RWPE1 (cell line): ENCODE results near the gene HNRNPH2.

ENCODE experiments used
- CTCF ChIA-PET: fragments of 350-600 bp; sonication (Branson Sonifier 250); formaldehyde crosslinking; extraction: SDS; loops from one replicate; lab custom pipeline; 2021; lab: Yijun Ruan, JAX
- POLR2A ChIA-PET: fragments of 400-600 bp; formaldehyde crosslinking; extraction: SDS; loops from one replicate; lab custom pipeline; 2020; ENCODE audit warnings: antibody characterized with exemption; ENCODE audit not compliant: low non-redundant PET; lab: Yijun Ruan, JAX
- DNase-seq: peaks from one replicate; pipeline ENCODE4 v3.0.0; 2012; ENCODE audit warnings: low spot score
- H3K27ac ChIP-seq: fragments of 450-650 bp; 2 replicates; pipeline ENCODE4 v1.5.1; 2017
- TF ChIP-seq, protein P1 (sequence below): fragments of 450-650 bp; conservative IDR thresholded peaks from 2 replicates; pipeline ENCODE4 v1.5.1; 2017; ENCODE audit warnings: low read depth, mild to moderate bottlenecking

Gene HNRNPH2

DNA sequence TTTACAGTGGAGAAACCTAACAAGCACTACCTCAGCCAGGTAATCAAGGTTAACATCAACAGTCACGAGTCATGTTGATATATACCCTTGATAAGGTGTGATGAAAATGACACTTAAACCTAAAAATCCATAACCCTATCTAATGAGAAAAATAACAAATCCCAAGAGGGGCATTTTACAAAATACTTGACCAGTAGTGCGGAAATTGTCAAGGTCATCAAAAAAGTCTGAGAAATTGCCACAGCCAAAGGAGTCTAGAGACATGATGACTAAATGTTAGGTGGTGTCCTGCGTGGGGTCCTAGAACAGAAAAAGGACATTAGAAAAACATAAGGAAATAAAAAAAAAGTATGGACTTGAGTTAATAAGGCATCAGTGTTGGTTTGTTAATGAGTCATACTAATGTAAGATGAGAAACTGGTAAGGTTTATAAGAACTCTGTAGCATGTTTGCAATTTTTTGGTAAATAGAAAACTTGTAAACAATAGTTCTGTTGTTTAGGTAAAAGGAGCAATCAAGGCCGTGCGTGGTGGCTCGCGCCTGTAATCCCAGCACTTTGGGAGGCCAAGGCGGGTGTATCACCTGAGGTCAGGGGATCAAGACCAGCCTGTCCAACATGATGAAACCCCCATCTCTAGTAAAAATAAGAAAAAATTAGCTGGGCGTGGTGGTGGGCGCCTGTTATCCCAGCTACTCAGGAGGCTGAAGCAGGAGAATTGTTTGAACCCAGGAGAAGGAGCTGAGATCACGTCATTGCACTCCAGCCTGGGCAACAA is 14.3 kb upstream of the HNRNPH2 start:
- TF ChIP-seq, protein P1, sequence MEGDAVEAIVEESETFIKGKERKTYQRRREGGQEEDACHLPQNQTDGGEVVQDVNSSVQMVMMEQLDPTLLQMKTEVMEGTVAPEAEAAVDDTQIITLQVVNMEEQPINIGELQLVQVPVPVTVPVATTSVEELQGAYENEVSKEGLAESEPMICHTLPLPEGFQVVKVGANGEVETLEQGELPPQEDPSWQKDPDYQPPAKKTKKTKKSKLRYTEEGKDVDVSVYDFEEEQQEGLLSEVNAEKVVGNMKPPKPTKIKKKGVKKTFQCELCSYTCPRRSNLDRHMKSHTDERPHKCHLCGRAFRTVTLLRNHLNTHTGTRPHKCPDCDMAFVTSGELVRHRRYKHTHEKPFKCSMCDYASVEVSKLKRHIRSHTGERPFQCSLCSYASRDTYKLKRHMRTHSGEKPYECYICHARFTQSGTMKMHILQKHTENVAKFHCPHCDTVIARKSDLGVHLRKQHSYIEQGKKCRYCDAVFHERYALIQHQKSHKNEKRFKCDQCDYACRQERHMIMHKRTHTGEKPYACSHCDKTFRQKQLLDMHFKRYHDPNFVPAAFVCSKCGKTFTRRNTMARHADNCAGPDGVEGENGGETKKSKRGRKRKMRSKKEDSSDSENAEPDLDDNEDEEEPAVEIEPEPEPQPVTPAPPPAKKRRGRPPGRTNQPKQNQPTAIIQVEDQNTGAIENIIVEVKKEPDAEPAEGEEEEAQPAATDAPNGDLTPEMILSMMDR, result no peak
- peak overlapping the region; percentile 36; the same call in 1 of the 2 replicates for H3K27ac ChIP-seq
- ChIA-PET POLR2A (no interaction called here), CTCF (interaction anchor here (0.7 kb wide), 1 partner anchor 1442 kb away, joined by 5 read pairs; no protein-coding TSS in a partner anchor)
- DNase-seq, result no peak

DNA sequence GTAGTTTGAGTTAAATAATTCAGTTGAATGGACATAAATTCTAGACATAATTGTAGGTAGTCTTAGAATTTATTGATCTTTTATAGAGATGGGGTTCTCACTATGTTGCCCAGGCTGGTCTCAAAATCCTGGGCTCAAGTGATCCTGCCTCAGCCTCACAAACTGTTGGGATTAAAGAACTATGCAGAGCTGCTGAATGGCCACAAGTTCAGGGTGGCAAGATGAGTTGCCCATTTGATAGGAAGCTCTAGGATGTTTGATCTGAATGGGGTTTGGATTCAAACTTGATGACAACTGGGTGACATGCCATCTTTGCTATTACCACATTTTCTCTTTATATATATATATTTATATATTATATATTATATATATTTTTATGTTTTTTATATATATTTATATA is 13.7 kb upstream of the HNRNPH2 start:
- ChIA-PET POLR2A (no interaction called here), CTCF (interaction anchor here (0.7 kb wide), 1 partner anchor 1441 kb away, joined by 5 read pairs; no protein-coding TSS in a partner anchor)
- no peak for DNase-seq
- TF ChIP-seq, protein P1, result no peak
- no peak overlapping the region for H3K27ac ChIP-seq

DNA sequence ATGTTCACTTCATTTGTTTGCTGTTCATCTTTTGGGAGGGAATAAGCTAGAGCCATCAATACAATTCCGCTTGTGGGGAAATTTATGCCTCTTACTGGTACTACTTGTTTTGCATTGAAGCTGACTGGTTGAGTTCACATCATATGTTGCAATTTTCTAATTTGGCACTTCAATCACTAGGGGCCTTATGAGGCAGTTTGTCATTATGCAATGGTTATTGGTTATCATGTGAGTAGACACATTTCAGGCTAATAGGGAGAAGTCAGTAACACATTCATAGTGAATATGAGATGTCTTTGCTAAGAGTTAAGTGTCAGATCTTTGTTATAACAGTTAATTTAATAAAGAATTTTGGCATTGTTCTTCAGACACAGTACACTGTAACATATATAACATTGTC is 12.2 kb upstream of the HNRNPH2 start:
- TF ChIP-seq, protein P1, result no peak
- DNase-seq, result no peak

DNA sequence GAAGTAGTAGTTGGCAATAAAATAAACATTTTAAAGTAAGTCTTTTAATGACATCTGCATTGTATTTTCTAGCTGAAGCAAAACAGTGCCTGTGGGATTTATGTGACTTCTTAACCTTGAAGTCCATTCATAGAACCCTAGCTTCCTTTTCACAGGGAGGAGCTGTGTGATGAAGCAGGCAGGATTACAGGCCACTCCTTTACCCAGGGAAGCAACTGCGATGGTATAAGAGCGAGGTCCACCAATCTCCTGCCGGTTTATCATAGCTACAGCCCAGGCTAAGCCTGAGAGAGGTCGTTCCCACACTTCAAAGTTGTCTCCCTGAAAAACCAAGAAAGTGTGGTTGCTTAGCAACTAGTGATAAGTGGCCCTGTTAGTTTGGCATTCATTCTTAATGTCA is 10.2 kb upstream of the HNRNPH2 start:
- peak overlapping the region; percentile 41 for H3K27ac ChIP-seq
- TF ChIP-seq, protein P1, result no peak
- POLR2A ChIA-PET, result no interaction called here
- CTCF ChIA-PET, result no interaction called here
- no peak for DNase-seq

More for the DNA sequence above, 12.2 kb upstream of the HNRNPH2 start:
- no peak overlapping the region for H3K27ac ChIP-seq
- CTCF ChIA-PET, result interaction anchor here (0.7 kb wide), 1 partner anchor 140 kb away, joined by 9 read pairs; no protein-coding TSS in a partner anchor
- POLR2A ChIA-PET, result no interaction called here

DNA sequence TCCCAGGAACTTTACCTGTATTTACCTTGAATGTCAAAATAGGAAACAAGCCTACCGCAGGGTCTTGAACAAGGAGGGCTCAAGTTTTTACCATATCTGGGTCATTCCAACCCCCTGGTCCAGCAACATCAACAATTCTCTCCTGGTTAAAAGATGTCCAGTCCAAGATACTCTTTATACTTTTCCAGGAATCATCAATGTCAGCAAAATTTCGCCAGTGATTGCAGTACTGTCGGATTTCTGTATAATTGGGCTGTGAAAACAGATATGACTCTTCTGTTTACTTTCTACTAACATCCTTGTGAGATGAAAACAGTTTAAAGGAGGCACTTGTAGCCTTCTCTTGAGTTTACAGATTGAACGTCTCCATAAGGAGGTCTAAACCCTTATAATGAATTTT is 9.3 kb upstream of the HNRNPH2 start:
- no peak overlapping the region for H3K27ac ChIP-seq
- TF ChIP-seq, protein P1, result no peak
- POLR2A ChIA-PET, result no interaction called here
- DNase-seq, result no peak
- CTCF ChIA-PET, result interaction anchor here (0.6 kb wide), 1 partner anchor 1458 kb away, joined by 3 read pairs; no protein-coding TSS in a partner anchor

DNA sequence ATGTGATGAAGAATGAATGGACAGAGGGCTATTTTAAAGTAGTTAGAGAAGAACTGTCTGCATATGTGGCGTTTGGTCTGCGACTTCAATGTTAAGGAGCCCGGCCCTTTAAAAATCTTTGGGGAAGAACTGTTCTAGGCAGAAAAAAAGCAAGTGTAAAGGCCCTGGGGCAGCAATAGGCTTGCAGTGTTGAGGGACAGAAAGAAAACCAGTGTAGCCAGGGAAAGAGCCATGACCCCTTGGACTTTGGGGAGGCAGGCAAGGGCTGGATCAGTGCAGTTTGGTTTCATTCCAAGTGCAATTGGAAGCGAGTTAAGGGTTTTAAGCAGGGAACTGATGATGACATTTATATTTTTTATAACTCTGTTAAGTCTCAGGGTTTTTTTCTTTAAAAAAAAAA is 8.2 kb upstream of the HNRNPH2 start:
- POLR2A ChIA-PET, result no interaction called here
- TF ChIP-seq, protein P1, result no peak
- CTCF ChIA-PET, result interaction anchor here (0.6 kb wide), 1 partner anchor 1353 kb away, joined by 4 read pairs; no protein-coding TSS in a partner anchor
- DNase-seq, result no peak
- no peak overlapping the region for H3K27ac ChIP-seq
